Brain pericyte (primary cell): ENCODE data around the gene RSRC2.
"Not testable (repeated sequence)": the region's sequence is repeated elsewhere in the genome, so short reads cannot be mapped to it uniquely, and the experiment has no call there.

Experiments used
- DNase-seq: peaks from one replicate; pipeline ENCODE4 v3.0.0-alpha.2; 2012; ENCODE audit warnings: low read depth, low spot score

RSRC2 gene

DNA sequence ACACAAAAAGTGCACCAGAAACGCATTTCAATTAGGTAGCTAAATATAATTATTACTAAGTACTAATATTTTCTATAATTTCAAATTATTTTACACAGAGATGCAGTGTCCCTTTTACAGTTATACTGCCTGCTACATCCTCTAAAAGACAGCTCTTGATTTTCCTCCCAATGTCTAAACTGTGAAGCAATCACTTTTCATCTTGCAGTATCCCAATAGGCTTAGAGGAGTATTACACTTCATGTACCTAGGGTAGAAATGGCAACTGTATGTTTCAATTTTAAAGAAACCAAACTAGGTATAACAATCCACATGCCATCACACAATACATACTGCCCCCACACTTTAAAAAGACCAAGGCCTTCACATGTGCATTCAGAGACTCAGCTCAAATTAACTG lies 7.3 kb downstream of the RSRC2 start:
- no peak for DNase-seq

DNA sequence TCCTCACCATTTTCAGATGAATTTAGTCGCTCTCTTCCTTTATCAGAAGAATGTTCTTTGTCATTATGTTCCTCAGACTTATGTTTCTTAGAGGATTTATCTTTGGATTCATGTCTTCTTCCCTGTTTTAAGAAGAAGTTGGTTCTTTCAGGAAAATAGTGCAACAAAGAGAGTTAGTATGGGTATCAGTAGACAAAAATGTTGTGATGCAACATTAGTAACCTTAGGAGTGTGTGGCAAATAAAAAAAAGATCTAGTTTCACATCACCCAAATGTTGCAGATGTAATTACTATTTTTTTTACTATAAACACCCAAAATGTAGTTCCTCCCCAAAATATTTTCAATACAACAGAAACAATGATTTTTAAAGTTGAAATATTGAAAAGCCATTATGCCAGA lies 7.8 kb downstream of the RSRC2 start:
- no peak for DNase-seq

DNA sequence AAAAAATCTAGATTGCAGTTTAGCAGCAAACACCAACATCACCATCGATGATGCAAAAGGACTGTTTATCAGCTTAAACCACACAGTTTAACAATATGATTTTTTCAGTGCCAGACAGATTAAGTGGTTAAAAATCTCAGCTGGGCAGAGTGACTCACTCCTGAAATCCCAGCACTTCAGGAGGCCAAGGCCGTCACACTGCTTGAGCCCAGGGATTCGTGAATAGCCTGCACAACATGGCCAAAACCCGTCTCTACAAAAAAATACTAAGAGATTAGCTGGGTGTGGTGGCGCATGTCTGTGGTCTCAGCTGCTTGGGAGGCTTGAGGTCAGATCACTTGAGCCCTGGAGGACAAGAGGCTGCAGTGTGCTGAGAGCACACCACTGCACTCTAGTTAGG lies 8.9 kb downstream of the RSRC2 start:
- DNase-seq, result peak; percentile 69

DNA sequence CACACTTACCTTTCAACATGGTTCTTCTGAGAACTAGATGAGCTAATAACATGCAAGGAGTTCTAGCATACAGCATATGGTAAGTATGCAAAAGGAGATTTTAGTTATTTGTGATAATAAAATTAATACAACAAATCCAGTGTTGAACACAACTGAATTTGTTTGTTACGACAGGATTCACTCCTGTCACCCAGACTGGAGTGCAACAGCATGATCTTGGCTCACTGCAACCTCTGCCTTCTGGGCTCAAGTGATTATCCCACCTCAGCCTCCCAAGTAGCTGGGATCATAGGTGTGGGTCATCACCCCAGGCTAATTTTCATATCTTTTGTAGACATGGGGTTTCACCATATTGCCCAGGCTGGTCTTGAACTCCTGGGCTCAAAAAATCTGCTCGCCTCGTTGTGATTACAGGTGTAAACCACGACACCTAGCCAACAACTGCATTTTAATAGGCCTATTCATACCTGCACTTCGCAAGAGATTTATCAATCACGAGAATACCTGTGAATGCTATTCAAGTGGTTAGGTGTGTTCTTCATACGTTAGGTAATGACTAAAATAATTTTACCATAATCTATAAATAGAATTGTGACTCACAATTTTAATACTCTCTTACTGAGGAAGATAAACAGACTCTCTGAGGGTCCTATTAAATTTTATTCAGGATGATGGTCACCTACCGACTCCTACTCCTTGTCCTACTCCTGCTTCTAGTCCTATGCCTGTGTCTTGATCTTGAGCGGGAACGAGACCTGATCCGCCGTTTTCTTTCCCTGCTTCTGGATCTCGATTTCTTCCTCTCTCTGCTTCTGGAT lies 10.0 kb downstream of the RSRC2 start:
- DNase-seq, result no peak

DNA sequence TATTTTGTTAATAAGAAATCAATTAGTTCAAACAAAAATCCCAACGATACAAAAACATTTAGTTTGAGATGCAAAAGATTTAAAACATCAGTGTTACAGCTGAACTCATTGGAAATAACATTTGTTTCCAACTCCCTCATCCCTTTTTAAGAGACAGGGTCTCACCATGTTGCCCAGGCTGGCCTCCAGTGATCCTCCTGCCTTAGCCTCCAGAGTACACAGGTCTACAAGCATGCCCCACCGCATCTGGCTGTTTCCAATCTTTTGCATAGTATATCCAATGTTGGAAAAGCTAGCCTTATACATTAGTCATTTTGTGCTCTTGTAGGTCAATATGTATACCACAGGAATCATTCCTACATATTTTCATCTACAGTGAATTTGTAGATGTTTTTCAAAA lies 11.5 kb downstream of the RSRC2 start:
- no peak for DNase-seq

DNA sequence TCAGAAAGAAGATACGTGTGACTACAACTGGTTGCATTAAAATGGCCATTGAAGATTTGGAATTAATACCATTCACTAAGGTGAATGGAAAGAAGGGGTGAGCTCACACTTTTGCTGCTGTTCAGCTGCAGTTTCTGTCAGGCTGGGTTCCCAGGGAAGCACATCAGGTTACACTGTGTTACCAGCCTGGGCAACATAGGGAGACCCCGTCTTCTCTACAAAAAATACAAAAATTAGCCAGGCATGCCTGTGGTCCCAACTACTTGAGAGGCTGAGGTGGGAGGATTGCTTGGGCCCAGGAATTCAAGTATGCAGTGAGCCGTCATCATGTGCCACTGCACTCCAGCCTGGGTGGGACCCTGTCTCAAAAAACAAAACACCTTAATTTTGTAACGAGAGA lies 13.1 kb downstream of the RSRC2 start:
- no peak for DNase-seq

DNA sequence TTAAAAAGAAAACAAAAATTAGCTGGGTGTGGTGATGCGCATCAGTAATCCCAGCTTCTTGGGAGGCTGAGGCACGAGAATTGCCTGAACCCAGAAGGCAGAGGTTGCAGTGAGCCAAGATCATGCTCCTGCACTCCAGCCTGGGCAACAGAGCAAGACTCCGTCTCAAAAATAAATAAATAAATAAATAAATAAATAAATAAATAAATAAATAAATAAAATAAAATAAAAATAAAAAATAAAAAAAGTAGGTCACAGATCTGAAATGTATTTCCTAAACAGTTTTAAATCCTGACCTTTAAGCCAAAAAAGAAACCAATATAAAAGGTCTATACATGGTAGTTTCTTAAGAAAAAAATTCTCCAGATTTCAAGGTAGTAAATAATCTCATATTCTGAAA lies 13.7 kb downstream of the RSRC2 start:
- not testable (repeated sequence) for DNase-seq

DNA sequence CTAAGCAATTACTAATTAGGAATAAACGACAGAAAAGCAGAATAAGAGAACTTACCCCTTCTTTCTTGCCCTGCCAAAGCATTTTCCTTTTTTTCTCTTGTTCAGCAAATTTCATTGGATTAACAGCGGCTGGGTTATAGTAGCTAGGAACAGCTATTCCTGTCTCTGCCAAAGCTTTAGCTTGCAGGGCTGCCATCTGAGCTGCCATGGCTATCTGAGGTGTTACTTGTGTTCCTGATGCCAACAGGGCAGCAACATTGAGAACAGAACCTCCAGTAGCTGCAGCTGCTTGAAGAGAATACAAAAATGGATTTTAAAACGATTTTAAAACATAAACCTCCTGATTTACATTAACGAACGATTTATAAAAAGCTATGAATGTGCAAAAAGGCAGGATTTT lies 18.6 kb downstream of the RSRC2 start:
- DNase-seq, result no peak

DNA sequence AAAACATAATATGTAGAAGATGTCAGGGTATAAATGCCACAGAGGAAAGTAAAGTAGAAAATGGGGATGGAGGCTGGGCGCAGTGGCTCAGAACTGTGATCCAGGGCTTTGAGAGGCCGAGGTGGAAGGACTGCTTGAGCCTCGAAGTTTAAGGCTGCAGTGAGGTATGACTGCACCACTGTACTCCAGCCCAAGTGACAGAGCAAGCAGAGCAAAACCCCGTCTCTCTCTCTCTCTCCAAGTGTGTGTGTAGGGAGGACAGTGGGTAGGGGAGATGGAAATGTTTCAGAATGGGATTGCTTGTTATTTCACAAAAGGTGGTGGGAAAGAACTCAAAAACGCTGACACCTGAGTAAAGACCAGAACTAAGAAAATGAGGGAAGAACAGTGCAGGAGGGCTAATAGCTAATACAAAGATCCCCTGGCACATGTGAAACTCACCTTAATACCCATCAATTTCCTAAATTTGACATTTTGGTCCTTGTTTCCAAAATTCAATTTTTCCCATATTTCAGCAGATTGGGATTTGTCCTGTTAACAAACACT lies 20.3 kb downstream of the RSRC2 start:
- DNase-seq, result no peak

DNA sequence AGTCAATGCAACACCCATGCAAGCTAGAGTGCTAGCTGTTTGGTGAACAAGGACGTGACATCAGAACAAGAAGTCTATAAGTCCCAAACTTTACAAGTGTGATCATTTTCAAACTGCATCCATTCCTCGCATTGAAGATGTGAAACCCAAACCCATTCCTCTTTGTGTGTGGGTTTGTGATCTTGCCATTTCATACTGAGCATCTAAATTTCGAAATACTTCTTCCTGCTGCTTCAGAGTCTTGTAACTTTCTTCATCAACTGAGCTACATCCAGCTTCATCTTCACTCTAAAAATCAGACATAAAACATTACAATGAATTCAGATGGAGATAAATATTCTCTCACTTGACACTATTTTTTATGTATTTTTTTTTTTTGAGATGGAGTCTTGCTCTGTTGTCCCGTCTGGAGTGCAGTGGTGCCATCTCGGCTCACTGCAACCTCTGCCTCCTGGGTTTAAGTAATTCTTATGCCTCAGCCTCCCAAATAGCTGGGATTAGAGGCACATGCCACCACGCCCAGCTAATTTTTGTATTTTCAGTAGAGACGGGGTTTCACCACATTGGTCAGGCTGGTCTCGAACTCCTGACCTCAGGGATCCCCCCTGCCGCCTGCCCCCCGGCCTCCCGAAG lies 21.2 kb downstream of the RSRC2 start:
- DNase-seq, result no peak

DNA sequence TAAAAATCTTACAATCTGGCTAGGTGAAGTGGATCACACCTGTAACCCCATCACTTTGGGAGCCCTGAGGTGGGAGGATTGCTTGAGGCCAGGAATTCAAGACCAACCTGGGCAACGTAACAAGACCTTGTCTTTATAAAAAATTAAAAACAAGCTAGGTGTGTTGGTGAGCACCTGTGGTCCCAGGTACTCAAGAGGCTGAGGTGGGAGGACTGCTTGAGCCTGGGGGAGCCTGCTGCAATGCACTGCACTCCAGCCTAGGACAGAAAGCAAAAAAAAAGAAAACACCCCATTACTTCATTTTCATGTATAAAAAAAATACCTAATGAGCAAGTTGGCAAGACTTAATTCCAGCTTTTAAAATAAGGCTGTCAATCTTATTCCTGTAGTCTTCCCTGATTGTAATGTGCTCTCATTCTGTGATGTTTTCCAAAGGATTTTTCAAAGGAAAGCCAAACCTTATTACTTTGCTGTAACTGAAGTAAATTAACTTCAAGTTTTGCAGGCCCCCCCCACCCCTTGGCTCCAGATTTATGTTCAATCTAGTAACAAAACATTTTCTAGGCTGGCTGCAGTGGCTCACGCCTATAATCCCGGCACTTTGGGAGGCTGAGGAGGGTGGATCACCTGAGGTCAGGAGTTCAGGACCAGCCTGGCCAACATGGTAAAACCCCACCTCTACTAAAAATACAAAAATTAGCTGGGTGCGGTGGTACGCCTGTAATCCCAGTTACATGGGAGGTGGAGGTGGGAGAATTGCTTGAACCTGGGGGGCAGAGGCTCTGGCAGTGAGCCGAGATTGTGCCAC lies 22.7 kb downstream of the RSRC2 start:
- DNase-seq, result no peak

DNA sequence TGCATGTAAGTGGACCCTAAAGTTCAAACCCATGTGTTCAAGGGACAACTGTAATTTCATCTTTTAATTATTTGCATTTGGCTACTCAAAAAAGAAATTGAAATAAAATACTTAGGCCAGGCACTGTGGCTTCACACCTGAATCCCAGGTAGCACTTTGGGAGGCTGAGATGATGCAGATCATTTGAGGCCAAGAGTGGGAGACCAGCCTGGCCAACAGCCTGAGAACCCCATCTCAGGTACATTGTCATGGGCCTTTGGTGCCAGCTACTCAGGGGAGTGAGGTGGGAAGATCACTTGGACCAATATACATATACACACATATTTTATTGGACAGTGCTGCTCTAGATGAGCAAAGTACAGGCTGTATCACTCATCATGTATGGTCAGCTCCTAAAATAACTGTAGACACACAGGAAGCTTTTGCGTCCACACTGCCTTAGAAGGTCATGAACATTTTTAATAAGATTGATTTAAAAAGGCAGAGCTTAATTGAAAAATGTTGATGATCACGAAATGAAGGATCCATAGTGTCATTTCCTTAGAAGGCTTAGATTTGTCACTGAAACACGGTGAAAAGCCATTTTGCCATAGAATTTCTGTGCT lies 23.5 kb downstream of the RSRC2 start:
- DNase-seq, result no peak

DNA sequence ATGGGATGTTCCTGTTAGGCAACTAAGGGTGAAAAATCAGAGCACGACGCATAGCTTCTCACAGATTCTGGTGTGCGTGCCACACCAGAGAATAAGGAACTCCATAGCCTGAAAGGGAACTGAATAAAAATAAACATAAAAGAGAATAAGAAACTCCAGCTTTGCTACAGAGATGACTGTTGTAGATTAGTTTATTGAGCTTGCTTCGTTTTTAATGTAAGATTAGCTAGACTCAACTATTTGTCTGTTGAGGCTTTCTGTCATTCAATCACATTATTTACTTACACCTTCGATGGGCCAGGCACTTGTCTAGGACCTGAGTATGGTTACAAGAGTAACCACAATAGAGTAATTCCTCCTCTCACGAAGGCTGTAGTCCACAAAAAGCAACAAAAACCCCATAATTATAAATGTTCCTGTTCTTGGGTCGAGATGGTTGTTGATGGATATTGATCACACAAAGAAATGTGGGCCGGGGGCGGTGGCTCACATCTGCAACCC lies 25.2 kb downstream of the RSRC2 start:
- no peak for DNase-seq

DNA sequence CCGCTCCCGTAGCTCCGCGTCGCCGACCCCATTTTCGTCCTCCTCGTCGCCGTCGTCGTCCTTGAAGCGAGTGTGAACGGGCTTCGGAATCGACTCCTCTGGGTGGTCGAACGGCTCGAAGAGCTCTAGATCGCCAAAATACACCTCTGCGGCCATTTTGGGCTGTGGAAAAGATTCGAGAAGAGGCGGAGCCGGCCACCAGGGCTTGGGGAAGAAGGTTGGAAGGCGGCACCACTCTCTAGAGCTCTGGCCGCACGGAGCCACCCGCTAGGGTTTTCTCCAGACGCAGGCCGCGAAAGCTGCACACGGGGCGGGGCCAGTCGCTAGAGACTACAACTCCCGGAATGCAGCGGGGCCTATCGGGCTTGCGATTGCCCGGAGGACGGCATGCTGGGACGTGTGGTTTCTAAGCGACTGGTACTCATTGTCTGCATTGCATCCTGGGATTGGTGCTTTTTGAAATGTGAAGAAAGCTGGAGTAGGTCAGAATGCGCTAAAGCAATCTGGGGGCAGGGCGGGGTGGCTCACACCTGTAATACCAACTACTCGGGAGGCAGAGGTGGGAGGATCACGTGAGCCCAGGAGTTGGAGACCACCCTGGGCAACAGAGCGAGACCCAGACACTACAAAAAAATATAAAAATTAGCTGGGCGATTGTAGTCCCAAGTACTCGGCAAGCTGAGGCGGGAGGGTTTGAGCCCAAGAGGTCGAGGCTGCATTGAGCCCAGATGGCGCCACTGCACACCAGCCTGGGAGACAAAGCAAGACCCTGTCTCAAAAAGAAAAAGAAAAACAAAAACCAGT lies 25.8 kb downstream of the RSRC2 start, which contains the start of gene ZCCHC8:
Gene ZCCHC8 (minus strand): TSS at position 248 of the 804 bp plus-strand sequence. CDS start 92 bp downstream, at position 156.
- peak; percentile 92 for DNase-seq

DNA sequence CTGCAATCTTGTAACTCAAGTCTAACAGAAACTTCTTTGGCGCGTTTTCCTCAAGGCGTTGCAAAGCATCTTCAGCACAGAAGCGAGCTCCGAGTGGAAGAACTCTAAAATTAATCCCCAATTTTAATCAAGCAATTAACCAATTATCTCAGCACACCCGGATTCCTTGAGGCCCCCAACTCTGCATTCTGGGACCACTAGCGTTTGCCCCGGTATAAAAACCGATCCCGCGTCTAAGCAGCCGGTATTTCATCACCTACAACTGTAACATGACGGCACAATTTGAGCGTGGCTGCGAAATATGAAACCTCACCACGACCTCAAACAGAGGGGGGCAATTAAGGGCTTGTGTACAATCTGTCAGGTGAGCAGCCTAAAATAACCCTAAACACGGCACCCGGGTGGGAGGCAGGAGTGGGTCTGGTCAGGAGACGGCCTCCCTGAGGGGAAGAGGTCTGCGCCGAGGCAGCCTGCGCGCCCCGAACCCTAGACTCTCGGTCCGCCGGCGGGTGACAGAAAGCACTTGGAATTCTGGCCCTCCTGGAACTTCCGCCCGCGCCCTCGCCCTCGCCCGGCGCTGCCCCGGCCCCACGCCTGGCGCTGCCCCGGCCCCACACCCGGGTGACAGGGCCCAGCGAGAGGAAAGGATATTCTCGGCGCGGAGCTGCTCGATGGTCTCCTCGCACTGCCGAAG lies 26.6 kb downstream of the RSRC2 start:
- DNase-seq, result no peak

DNA sequence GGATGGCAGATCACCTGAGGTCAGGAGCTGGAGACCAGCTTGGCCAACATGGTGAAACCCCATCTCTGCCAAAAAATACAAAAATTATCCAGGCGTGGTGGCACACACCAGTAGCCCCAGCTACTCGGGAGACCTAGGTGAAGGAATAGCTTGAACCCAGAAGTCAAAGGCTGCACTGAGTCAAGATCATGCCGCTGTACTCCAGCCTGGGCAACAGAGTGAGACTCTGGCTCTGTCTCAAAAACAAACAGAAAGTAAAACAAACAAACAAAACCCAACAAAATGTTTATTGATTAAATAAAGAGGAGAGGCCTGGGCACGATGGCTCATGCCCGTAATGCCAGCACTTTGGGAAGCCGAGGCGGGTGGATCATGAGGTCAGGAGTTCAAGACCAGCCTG lies 31.5 kb downstream of the RSRC2 start:
- DNase-seq, result no peak

DNA sequence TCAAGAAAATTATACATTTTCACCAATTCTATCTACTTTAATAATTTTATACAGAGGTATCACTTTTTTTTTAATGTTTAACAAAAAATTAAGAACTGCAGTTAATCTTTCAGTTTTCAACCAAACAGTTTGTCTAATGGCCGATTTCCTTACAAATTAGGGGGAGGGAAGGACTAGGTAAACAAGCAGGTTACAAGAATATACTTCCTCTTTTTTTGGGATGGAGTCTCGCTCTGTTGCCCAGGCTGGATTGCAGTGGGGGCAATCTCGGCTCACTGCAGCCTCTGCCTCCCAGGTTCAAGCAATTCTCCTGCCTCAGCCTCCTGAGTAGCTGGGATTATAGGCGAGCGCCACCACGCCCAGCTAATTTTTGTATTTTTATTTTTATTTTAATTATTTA lies 33.5 kb downstream of the RSRC2 start:
- DNase-seq, result not testable (repeated sequence)

DNA sequence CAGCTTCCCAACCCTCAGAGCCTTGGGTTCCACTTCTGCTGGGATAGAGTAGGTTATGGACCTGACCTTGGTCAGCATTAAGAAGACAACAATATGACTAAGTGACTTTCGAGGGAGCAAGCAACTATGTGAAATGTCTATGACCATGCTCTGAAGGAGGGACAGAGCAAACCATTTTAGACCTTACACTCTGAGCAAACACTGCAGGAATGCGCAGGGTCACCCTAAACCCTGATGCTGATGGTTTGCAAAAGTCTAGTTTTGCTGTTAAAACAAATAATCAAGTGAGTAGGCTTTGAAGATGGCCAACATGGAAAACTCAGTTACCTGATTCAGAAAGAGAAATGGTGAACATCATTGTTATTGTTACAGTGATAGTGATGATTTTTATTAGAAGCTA lies 34.7 kb downstream of the RSRC2 start:
- DNase-seq, result no peak

DNA sequence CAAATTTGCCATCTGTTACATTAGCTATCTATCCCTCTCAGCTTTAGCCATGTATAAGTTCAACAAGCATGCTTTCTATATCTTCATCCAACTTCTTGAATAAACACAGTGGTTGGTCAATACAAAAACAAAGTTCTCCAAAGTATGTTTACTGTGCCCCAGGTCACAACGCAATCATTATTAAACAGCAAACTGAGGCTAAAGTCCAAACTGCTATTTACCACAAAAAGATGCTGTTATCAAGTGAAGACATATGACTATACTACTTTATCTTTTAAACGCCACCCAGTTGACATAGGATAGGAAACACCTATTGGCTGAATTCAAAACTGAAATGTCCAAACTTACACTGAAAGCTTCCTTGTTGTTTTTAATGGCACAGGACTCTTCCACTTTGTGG lies 37.7 kb downstream of the RSRC2 start:
- DNase-seq, result no peak

DNA sequence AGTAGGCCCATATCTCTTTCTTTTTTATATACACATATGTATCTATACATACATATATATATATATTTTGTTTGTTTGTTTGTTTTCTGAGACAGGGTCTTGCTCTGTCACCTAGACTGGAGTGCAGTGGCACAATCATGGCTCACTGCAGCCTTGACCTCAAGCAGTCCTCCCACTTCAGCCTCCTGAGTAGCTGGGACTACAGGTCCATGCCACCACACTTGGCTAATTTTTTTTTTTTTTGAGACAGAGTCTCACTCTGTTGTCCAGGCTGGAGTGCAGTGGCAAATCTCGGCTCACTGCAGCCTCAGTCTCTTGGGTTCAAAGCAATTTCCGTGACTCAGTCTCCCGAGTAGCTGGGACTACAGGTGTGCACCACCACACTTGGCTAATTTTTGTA lies 38.9 kb downstream of the RSRC2 start:
- not testable (repeated sequence) for DNase-seq
